A673 (cell line): ENCODE measurements around the gene GRWD1. TPM values are rescaled to one million over a fixed set of nuclear protein-coding genes. Genes with fewer than 3 reads are reported as not detected.

Experiments
- BruUV-seq: library from RNA; stranded (reverse); fragments of 400-500 nt; replicated peaks from 2 replicates; lab custom pipeline; 2021; lab: Mats Ljungman, UMichigan
- CTCF ChIA-PET: fragments of 300-600 bp; sonication (Branson Sonifier 250); formaldehyde crosslinking; loops from one replicate; lab custom pipeline; 2022; ENCODE audit warnings: antibody characterized with exemption; lab: Charles Lee
- POLR2A ChIA-PET: fragments of 300-600 bp; sonication (Branson Sonifier 250); formaldehyde crosslinking; loops from one replicate; lab custom pipeline; 2022; ENCODE audit warnings: antibody characterized with exemption; ENCODE audit not compliant: low non-redundant PET; lab: Charles Lee
- DNase-seq: peaks from one replicate; pipeline ENCODE4 v3.0.0-alpha.2; 2015; ENCODE audit warnings: low spot score
- H3K27ac ChIP-seq: fragments of 200-600 bp; sonication (generic); 2 replicates; pipeline ENCODE4 v1.5.1; 2016; ENCODE audit warnings: mixed run types, low read depth, mild to moderate bottlenecking, mixed read lengths, antibody characterized with exemption, low read length; ENCODE audit not compliant: poor library complexity, severe bottlenecking
- H3K27me3 ChIP-seq: fragments of 200-600 bp; sonication (generic); replicated peaks from 2 replicates; pipeline ENCODE4 v1.6.1; 2017; ENCODE audit warnings: mixed run types, low read depth, mild to moderate bottlenecking, mixed read lengths, antibody characterized with exemption, low read length; ENCODE audit not compliant: insufficient read depth, poor library complexity
- H3K36me3 ChIP-seq: fragments of 200-600 bp; sonication (generic); 2 replicates; pipeline ENCODE4 v1.6.1; 2016; ENCODE audit warnings: mixed run types, mild to moderate bottlenecking, mixed read lengths, antibody characterized with exemption, low read length; ENCODE audit not compliant: insufficient read depth, poor library complexity, severe bottlenecking
- H3K4me1 ChIP-seq: fragments of 200-600 bp; sonication (generic); 2 replicates; pipeline ENCODE4 v1.6.1; 2017; ENCODE audit warnings: mixed run types, mild to moderate bottlenecking, mixed read lengths, antibody characterized with exemption, low read length; ENCODE audit not compliant: insufficient read depth, poor library complexity, severe bottlenecking
- H3K4me3 ChIP-seq: fragments of 200-600 bp; sonication (generic); 2 replicates; pipeline ENCODE4 v1.5.1; 2016; ENCODE audit warnings: low read depth, mixed run types, mild to moderate bottlenecking, mixed read lengths, low read length; ENCODE audit not compliant: poor library complexity, severe bottlenecking
- H3K9me3 ChIP-seq: fragments of 200-600 bp; sonication (generic); 2 replicates; pipeline ENCODE4 v1.6.1; 2016; ENCODE audit warnings: mixed run types, low read depth, mild to moderate bottlenecking, mixed read lengths, antibody characterized with exemption, low read length; ENCODE audit not compliant: poor library complexity, severe bottlenecking
- CTCF ChIP-seq: fragments of 300-800, 200-600 bp; sonication (generic); conservative IDR thresholded peaks from 2 replicates; pipeline ENCODE4 v1.5.1; 2017; ENCODE audit warnings: low read depth, mild to moderate bottlenecking, antibody characterized with exemption, low read length, moderate library complexity, mixed read lengths
- EZH2 ChIP-seq: fragments of 200-600 bp; sonication (generic); IDR thresholded peaks from 2 replicates; pipeline ENCODE4 v1.6.1; 2017; ENCODE audit warnings: borderline replicate concordance, low read depth, mild to moderate bottlenecking, mixed read lengths, antibody characterized with exemption, low read length; ENCODE audit not compliant: poor library complexity, severe bottlenecking
- intact Hi-C: fragments of 100-400 bp; cut with micrococcal nuclease; formaldehyde crosslinking; loops from one replicate; pipeline ENCODE4 v1.10.0; 2022; ENCODE audit not compliant: unreplicated experiment
- total RNA-seq: library from RNA; stranded (reverse); gene quantifications from 2 replicates; pipeline ENCODE4 v1.2.3, GENCODE V29; 2021

GRWD1 gene
- total RNA-seq, 1 experiment from 2014 or later = 109 TPM

GRCh38 chr19:48471836-48472235, 26.1 kb downstream of the GRWD1 start:
- H3K36me3 ChIP-seq = peaks cover 68% of the 10 kb centered on the region
- ChIA-PET CTCF (no interaction called here), POLR2A (no interaction called here)
- no peak overlapping the region for H3K27ac ChIP-seq
- intact Hi-C loops = no loop called here
- BruUV-seq = no TSS peak
- TF ChIP-seq EZH2 = no peak
- no peak for TF ChIP-seq CTCF
- no peaks in the 10 kb centered on the region for H3K9me3 ChIP-seq
- peaks cover 21% of the 10 kb centered on the region for H3K4me1 ChIP-seq
- no peaks in the 10 kb centered on the region for H3K27me3 ChIP-seq
- H3K4me3 ChIP-seq = no peak overlapping the region
- DNase-seq = no peak

GRCh38 chr19:48473161-48473966, 27.6 kb downstream of the GRWD1 start:
- DNase-seq = no peak
- ChIA-PET CTCF (no interaction called here), POLR2A (no interaction called here)
- BruUV-seq = no TSS peak
- H3K36me3 ChIP-seq = peaks cover 73% of the 10 kb centered on the region
- peaks cover 11% of the 10 kb centered on the region for H3K4me1 ChIP-seq
- H3K27me3 ChIP-seq = no peaks in the 10 kb centered on the region
- intact Hi-C loops = no loop called here
- no peaks in the 10 kb centered on the region for H3K9me3 ChIP-seq
- peak overlapping the region; percentile 8 for H3K27ac ChIP-seq
- no peak overlapping the region for H3K4me3 ChIP-seq
- TF ChIP-seq EZH2 = no peak
- no peak for TF ChIP-seq CTCF

- CTCF ChIA-PET = interaction anchor here (0.6 kb wide), 1 partner anchor 124 kb away, joined by 8 read pairs; no protein-coding TSS in a partner anchor
- Histone ChIP-seq H3K4me3 (no peak overlapping the region), H3K36me3 (peaks cover 80% of the 10 kb centered on the region), H3K27me3 (no peaks in the 10 kb centered on the region), H3K4me1 (peaks cover 9% of the 10 kb centered on the region), H3K9me3 (no peaks in the 10 kb centered on the region), H3K27ac (no peak overlapping the region)
- POLR2A ChIA-PET = no interaction called here
- BruUV-seq = no TSS peak
- TF ChIP-seq EZH2 (no peak), CTCF (no peak)
- intact Hi-C loops = no loop called here
- no peak for DNase-seq
These were observed 28.4 kb downstream of the GRWD1 start for GRCh38 chr19:48474084-48474592.
